ENCODE measurements around the gene CLEC14A. TPM values are rescaled to one million over a fixed set of nuclear protein-coding genes. Genes with fewer than 3 reads are reported as not detected.
A peak's percentile ranks its signal among the peaks of the same experiment; 100 is the strongest.

Gene CLEC14A, protein sequence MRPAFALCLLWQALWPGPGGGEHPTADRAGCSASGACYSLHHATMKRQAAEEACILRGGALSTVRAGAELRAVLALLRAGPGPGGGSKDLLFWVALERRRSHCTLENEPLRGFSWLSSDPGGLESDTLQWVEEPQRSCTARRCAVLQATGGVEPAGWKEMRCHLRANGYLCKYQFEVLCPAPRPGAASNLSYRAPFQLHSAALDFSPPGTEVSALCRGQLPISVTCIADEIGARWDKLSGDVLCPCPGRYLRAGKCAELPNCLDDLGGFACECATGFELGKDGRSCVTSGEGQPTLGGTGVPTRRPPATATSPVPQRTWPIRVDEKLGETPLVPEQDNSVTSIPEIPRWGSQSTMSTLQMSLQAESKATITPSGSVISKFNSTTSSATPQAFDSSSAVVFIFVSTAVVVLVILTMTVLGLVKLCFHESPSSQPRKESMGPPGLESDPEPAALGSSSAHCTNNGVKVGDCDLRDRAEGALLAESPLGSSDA
- total RNA-seq (10 to 100 TPM in 3 of 5 donors, 1 to 10 TPM in 1, not detected in 1; 2.6 to 24.9 (median 16.5) TPM), polyA plus RNA-seq (1 to 10 TPM; 1.8 to 9.6 (median 4.4) TPM)
- long read RNA-seq, donor 1, transcript CLEC14A-201 (1 exons, 2,267 nt): major isoform, 25 of 25 reads
- long read RNA-seq, donor 1, partial matches to known transcripts: 0 of 25 reads
- long read RNA-seq, donor 1, other reads (novel, unspliced or antisense): 0 of 25 reads
- long read RNA-seq, donor 2, transcript CLEC14A-201 (1 exons, 2,267 nt): major isoform, 18 of 18 reads
- long read RNA-seq, donor 2, partial matches to known transcripts: 0 of 18 reads
- long read RNA-seq, donor 2, other reads (novel, unspliced or antisense): 0 of 18 reads
- long read RNA-seq, donor 3, transcript CLEC14A-201 (1 exons, 2,267 nt): major isoform, 18 of 18 reads
- long read RNA-seq, donor 3, partial matches to known transcripts: 0 of 18 reads
- long read RNA-seq, donor 3, other reads (novel, unspliced or antisense): 0 of 18 reads
- long read RNA-seq, donor 4, transcript CLEC14A-201 (1 exons, 2,267 nt): major isoform, 14 of 14 reads
- long read RNA-seq, donor 4, partial matches to known transcripts: 0 of 14 reads
- long read RNA-seq, donor 4, other reads (novel, unspliced or antisense): 0 of 14 reads
- long read RNA-seq, donor 5, transcript CLEC14A-201 (1 exons, 2,267 nt): major isoform, 44 of 44 reads
- long read RNA-seq, donor 5, partial matches to known transcripts: 0 of 44 reads
- long read RNA-seq, donor 5, other reads (novel, unspliced or antisense): 0 of 44 reads
- long read RNA-seq, donor 6, transcript CLEC14A-201 (1 exons, 2,267 nt): major isoform, 64 of 64 reads
- long read RNA-seq, donor 6, partial matches to known transcripts: 0 of 64 reads
- long read RNA-seq, donor 6, other reads (novel, unspliced or antisense): 0 of 64 reads
- long read RNA-seq, donor 7, transcript CLEC14A-201 (1 exons, 2,267 nt): major isoform, 51 of 51 reads
- long read RNA-seq, donor 7, partial matches to known transcripts: 0 of 51 reads
- long read RNA-seq, donor 7, other reads (novel, unspliced or antisense): 0 of 51 reads
- long read RNA-seq, donor 8, transcript CLEC14A-201 (1 exons, 2,267 nt): major isoform, 32 of 32 reads
- long read RNA-seq, donor 8, partial matches to known transcripts: 0 of 32 reads
- long read RNA-seq, donor 8, other reads (novel, unspliced or antisense): 0 of 32 reads
- long read RNA-seq, donor 9, transcript CLEC14A-201 (1 exons, 2,267 nt): major isoform, 62 of 62 reads
- long read RNA-seq, donor 9, partial matches to known transcripts: 0 of 62 reads
- long read RNA-seq, donor 9, other reads (novel, unspliced or antisense): 0 of 62 reads
- long read RNA-seq, donor 10, transcript CLEC14A-201 (1 exons, 2,267 nt): major isoform, 8 of 8 reads
- long read RNA-seq, donor 10, partial matches to known transcripts: 0 of 8 reads
- long read RNA-seq, donor 10, other reads (novel, unspliced or antisense): 0 of 8 reads

DNA sequence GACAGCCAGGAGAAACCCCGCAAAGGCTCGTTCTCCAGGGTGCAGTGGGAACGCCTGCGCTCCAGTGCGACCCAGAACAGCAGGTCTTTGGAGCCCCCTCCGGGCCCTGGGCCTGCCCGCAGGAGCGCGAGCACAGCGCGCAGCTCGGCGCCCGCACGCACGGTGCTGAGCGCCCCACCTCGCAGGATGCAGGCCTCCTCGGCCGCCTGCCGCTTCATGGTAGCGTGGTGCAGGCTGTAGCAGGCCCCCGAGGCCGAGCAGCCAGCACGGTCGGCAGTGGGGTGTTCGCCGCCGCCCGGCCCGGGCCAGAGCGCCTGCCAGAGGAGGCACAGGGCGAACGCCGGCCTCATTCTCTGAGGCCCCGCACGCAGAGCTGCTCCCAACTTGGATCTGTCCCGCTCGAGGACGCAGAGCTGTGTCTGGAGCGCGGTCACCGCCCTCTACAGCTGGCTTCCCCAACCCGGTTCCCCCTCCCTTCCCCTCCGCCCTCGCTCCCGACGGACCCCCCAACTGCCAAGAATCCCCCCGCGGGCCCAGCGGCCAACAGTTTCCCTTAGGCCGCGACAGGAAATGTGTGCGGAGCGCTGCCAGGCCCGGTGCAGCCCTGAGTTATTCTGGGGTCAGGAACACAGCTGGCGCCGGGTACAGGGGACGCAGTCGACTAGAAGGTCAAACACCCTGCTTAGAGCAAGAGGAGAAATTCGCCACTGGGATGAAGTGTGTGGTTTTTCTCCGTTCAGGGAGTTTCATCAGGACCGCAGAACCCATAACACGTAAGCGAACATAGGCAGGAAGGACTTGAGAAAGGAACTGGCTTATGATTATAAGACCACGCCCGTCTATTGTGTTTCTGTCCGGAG lies at the start of gene CLEC14A:
CLEC14A (minus strand) TSS at position 421 of the 860 bp plus-strand sequence; CDS start at position 350, 71 bp downstream.
- intact Hi-C loops (cut with DNase I; ENCODE audit: low total_unique reads): no loop called here
- TF ChIP-seq POLR2A (IDR thresholded peaks at IDR 0.05): no peak
- TF ChIP-seq, protein P1, sequence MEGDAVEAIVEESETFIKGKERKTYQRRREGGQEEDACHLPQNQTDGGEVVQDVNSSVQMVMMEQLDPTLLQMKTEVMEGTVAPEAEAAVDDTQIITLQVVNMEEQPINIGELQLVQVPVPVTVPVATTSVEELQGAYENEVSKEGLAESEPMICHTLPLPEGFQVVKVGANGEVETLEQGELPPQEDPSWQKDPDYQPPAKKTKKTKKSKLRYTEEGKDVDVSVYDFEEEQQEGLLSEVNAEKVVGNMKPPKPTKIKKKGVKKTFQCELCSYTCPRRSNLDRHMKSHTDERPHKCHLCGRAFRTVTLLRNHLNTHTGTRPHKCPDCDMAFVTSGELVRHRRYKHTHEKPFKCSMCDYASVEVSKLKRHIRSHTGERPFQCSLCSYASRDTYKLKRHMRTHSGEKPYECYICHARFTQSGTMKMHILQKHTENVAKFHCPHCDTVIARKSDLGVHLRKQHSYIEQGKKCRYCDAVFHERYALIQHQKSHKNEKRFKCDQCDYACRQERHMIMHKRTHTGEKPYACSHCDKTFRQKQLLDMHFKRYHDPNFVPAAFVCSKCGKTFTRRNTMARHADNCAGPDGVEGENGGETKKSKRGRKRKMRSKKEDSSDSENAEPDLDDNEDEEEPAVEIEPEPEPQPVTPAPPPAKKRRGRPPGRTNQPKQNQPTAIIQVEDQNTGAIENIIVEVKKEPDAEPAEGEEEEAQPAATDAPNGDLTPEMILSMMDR (IDR thresholded peaks at IDR 0.05): no peak
- TF ChIP-seq EP300 (IDR thresholded peaks at IDR 0.05): no peak
- TF ChIP-seq POLR2AphosphoS5 (IDR thresholded peaks at IDR 0.05): no peak
- Histone ChIP-seq H3K27ac (peak within 1 kb of the TSS; percentile 51 to 79 (median 71)), H3K4me1 (peaks cover 10 to 21% (median 16%) of the 10 kb centered on the region in 4 donors), H3K27me3 (peaks cover 0 to 31% (median 19%) of the 10 kb centered on the region in 3 donors), H3K4me3 (peak within 1 kb of the TSS; percentile 45 to 59 (median 51)), H3K9me3 (no peaks in the 10 kb centered on the region), H3K36me3 (no peaks in the 10 kb centered on the region)
- peak in 1 of 2 donors; percentile 73 for DNase-seq
- 11 to 27% (median 15%) methylated on average over 17 to 68 of the region's 68 CpGs for WGBS, 5 donors

DNA sequence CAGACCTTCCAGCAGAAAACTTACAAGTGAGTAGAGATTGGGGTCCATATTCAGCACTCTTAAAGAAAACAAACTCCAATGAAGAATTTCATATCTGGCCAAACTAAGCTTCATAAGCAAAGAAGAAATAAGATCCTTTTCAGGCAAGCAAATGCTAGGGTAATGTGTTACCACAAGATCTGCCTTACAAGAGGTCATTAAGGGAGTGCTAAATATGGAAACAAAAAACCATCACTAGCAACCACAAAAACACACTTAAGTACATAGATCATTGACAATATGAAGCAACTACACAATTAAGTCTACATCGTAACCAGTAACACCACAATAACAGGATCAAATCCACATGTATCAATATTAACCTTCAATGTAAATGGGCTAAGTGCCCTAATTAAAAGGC lies 47.1 kb upstream of the CLEC14A start:
- intact Hi-C loops (cut with DNase I; ENCODE audit: low total_unique reads): no loop called here
- Histone ChIP-seq H3K9me3 (no peaks in the 10 kb centered on the region), H3K4me3 (no peak overlapping the region), H3K4me1 (no peaks in the 10 kb centered on the region), H3K36me3 (no peaks in the 10 kb centered on the region), H3K27ac (no peak overlapping the region), H3K27me3 (no peaks in the 10 kb centered on the region)
- TF ChIP-seq POLR2A (IDR thresholded peaks at IDR 0.05) (no peak), EP300 (IDR thresholded peaks at IDR 0.05) (no peak), POLR2AphosphoS5 (IDR thresholded peaks at IDR 0.05) (no peak)
- TF ChIP-seq, protein P1 (IDR thresholded peaks at IDR 0.05): no peak
- 92 to 100% (median 97%) methylated on average over 1 of the region's 1 CpG for WGBS, 5 donors
- no peak for DNase-seq

DNA sequence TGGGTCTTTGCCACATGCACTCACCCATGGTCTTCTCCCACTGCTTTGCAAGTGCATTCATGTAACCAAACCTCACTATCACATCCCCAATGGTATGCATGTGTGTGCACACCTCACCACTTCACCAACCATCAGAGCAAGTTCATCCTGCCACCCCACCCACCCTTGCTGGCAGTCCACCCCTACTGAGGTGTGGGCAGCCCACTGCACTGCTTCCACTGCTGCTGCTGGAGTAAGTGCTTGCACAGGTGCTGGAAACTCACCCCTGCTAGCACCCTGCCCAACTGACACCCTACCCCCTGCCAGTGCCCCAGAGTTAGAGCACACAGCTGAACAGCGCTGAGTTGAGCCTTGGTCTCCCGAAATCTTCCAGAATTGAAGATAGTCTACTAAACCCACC lies 46.1 kb upstream of the CLEC14A start:
- Histone ChIP-seq H3K9me3 (no peaks in the 10 kb centered on the region), H3K4me1 (no peaks in the 10 kb centered on the region), H3K27ac (no peak overlapping the region), H3K27me3 (no peaks in the 10 kb centered on the region), H3K4me3 (no peak overlapping the region), H3K36me3 (no peaks in the 10 kb centered on the region)
- 90 to 96% (median 95%) methylated on average over 2 of the region's 2 CpGs for WGBS, 5 donors
- intact Hi-C loops (cut with DNase I; ENCODE audit: low total_unique reads): no loop called here
- TF ChIP-seq POLR2A (IDR thresholded peaks at IDR 0.05) (no peak), POLR2AphosphoS5 (IDR thresholded peaks at IDR 0.05) (no peak), EP300 (IDR thresholded peaks at IDR 0.05) (no peak)
- TF ChIP-seq, protein P1 (IDR thresholded peaks at IDR 0.05): no peak
- no peak for DNase-seq
